ENCODE measurements around the gene SLC34A1.

Gene SLC34A1

DNA sequence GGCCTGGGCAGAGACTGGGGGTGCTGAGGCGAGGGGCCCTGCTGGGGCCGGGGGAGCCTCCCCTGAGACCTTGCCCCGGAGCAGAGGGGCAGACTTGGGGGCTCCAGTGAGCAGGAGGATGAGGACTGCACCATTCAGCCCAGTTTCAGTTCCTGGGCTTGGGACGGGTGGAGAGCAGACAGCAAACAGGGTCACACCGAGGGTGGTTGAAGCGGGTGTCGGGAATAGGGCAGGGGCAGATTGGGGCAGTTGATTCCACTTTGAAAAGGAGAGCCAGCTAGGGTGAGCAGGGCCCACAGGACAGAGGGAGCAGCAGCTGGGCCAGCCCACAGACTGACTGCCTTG is 46.7 kb downstream of the SLC34A1 start:
- no peak for DNase-seq

DNA sequence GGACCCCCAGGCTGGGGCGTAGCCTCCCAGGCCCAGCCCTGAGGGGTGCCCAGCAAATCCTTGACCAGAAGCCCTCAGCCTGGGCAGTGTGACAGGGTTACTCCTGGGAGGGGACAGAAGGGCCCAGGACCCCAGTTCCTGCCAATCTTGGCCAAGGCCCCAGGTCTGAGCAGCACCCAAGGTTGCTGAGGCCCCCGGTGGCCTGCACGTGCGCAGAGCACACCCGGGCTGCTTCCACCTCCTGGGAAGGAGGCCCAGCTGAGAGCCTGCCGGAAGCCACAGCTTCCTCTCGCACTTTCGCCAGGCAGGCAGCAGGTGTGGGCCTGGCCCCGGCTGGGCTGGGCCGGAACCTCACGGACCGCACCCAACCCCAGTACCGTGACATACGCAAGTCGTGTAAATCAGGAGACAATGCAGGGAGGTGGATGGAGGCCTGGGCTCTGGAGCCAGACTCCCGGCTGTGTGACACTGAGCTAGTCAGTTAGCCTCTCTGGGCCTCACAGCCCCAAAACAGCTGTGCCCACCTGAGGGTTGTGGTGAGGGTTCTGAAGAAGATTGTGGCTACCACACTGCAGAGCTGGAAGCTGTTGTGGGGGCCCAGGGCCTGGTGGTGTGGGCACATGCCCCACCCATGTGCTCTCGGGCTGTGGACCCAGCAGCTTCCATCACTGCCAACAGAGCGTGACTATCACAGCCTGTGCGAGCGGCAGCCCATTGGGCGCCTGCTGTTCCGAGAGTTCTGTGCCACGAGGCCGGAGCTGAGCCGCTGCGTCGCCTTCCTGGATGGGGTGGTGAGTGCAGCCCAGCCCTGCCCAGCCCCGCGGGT is 47.3 kb downstream of the SLC34A1 start:
- DNase-seq, result no peak

DNA sequence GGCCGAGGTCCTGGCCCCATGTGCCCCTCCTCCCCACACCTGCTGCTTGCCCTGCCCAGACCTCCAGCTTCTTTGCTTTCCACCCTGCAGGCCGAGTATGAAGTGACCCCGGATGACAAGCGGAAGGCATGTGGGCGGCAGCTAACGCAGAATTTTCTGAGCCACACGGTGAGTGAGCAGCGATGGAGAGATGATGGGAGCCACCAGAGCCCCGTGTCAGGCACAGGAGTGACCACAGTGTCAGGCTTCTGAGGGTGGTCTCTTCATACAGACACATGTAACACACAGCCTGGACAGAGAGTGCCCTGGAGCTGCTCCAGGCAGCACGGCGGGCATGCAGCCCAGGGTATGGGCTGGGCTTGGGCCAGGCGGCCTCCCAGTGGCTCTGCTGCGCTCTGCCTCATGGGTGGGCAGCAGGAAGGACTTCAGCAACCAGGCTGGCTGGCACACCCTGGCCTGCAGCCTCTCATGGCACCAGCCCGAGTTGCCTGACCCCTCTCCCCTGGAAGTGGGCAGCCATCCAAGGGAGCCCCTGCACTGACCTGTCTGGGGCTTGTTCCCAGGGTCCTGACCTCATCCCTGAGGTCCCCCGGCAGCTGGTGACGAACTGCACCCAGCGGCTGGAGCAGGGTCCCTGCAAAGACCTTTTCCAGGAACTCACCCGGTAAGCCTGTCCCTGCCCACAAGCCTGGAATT is 48.1 kb downstream of the SLC34A1 start:
- no peak for DNase-seq

DNA sequence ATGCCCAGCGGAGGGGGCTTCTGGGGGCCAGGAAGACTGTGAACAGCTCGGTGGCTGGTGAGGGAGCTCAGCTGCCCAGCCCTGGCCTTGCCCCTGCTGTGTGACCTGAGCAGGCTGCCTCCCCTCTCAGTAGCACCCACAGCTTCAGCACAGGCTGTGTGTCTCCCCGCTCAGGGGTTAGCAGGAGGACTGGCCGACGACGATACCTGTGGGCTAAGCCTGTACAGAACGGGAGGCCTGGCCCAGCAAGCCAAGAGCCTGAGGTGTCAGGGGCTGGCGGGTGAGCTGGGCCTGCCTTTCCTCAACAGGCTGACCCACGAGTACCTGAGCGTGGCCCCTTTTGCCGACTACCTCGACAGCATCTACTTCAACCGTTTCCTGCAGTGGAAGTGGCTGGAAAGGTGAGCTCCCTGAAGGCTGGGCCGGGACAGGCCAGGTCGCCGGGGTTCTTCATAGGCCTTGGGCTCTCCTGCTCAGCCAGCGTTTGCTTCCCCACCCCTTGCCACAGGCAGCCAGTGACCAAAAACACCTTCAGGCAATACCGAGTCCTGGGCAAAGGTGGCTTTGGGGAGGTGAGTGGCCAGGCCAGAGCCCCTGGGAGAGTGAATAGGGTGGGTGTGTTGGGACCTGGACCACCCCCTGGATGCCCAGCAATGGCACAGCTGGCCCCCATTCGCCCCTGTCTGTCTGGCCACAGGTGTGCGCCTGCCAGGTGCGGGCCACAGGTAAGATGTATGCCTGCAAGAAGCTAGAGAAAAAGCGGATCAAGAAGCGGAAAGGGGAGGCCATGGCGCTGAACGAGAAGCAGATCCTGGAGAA is 48.8 kb downstream of the SLC34A1 start:
- no peak for DNase-seq

DNA sequence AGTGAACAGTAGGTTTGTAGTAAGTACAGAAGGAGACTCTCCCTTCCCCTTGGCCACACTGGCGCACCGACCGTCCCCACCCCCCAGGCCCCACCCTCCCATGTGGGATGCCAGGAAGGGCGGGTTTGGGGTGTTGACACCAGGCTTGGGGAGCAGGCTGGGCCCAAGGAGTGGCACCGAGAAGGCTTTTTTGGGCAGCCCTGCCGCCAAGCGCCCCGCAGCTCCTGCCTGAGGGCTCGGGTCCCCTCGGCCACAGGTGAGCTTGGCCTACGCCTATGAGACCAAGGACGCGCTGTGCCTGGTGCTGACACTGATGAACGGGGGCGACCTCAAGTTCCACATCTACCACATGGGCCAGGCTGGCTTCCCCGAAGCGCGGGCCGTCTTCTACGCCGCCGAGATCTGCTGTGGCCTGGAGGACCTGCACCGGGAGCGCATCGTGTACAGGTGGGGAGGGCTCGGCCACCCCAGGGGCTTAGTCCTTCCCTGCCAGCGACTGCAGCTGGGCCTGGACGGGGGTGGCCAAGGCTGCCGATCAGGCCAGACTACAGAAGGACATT is 49.5 kb downstream of the SLC34A1 start:
- no peak for DNase-seq

DNA sequence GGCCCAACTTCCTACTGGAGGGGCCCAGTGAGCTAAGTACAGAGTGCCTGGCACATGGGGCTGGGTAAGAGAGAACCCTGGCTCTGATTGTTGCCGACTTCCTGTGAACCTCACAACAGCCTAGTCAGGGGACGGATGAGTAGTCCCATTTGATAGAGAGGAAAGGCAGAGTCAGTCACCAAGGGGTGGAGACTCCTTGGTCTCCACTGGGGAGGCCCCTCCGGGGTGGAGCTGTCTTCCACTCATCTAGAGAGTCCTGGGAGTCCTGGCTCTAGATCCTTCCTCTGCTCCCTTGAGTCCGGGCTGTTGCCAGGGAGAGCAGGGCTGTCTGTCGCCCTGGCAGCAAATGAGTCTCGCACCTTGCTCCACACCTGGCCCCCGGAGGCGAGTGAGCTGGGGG is 50.2 kb downstream of the SLC34A1 start:
- DNase-seq, result no peak

DNA sequence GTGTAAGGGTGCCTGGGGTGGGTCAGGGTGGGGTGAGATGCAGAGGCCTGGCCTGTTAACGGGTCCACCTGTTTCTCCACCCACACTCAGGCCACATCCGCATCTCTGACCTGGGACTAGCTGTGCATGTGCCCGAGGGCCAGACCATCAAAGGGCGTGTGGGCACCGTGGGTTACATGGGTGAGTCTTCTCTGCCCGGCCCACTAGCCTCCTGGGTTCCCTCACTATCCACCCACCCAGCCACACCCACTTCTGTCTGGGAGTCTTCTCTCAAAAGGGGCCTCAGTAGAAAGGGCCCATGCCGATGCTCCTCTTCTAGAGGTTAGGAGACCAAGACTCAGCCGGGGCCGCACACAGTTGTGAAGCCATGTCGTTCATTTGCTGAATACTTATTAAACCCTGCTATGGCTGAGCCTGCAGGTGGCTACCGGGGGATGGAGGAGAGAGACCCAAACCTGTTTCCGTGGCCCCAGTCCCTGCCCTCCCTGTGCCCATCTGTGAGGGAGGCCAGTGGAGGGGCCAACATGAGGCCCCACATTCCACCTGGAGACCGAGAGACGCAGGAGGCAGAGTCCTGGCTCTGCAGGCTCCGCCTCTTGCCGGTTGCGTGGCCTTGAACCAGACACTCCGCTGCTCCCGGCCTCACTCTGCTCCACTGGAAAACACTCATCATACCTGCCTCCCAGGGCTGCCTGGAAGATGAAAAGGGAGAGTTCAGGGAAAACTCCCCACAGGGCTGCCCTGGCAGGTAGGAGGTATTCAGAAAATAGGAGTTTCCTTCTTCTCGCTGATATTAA is 50.9 kb downstream of the SLC34A1 start:
- no peak for DNase-seq

DNA sequence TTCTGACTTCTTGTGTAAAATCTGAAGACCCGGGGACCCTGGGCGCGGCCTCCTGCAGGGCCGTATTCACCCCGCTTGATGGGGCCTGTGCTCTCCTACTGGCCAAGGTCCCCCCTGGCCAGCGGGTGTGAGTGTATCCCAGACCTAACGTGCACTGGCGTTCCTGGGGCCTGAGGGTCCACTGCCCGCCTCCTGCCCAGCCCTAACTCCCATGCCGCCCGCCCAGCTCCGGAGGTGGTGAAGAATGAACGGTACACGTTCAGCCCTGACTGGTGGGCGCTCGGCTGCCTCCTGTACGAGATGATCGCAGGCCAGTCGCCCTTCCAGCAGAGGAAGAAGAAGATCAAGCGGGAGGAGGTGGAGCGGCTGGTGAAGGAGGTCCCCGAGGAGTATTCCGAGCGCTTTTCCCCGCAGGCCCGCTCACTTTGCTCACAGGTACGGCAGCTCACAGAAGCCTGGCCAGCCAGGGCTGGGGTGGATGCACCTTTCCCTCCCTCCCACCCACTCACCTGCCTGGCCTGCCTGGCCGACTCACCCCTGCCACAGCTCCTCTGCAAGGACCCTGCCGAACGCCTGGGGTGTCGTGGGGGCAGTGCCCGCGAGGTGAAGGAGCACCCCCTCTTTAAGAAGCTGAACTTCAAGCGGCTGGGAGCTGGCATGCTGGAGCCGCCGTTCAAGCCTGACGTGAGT is 51.8 kb downstream of the SLC34A1 start:
- DNase-seq, result no peak

DNA sequence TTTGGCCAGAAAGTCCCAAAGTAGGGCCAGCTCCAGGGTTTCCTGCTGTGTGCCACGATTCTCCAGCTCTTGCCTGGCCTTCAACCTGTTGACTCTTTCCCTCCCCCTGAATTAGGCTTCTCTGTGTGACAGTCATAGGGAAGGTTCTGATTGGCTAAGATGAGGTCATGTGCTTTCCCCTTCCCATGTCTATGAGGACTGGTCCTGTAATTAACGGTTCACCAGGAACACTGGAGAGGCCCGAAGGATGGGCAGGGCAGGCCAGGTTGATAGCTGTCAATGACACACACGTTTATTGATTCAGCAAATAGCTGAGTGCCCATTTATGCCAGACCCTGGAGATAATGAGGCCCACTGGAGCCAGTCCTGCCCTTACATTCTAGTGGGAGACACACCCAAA is 53.4 kb downstream of the SLC34A1 start:
- no peak for DNase-seq

DNA sequence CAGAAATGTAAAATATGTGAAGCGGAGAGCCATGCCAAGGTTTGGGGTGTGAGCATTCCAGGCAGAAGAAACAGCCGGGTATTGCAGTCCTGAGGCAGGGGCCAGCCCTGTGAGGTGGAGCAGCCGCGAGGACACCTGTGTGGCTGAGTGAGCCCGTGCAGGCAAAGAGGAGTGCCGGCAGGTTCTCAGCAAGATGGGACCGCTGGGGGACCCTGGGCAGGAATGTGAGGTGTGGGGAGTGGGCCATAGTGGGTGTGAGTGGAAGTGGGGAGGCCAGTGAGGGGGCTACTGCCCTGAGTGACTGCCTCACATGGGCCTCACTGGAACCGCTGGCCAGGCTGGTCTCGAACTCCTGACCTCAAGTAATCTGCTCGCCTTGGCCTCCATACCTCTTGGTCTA is 54.2 kb downstream of the SLC34A1 start:
- DNase-seq, result no peak

DNA sequence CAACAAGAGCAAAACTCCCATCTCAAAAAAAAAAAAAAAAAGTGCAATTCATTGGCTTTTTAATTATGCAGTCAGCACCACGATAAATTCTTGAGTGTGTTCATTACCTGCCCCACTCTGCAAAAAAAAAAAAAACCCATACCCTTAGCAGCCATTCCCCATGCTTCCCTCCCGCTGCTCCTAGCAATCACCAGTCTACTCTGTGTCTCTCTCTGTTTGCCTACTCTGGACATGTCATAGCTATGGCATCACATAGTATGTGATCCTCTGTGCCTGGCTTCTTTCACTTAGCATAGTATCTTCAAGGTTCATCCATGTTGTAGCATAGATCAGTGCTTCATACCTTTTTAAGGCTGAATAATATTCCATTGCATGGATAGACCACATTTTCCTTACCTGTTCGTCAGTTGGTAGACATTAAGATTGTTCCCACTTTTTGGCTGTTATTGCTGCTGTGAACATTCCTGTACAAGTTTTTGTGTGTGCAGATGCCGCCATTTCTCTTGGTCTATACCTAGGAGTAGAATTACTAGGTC is 55.4 kb downstream of the SLC34A1 start:
- no peak for DNase-seq

DNA sequence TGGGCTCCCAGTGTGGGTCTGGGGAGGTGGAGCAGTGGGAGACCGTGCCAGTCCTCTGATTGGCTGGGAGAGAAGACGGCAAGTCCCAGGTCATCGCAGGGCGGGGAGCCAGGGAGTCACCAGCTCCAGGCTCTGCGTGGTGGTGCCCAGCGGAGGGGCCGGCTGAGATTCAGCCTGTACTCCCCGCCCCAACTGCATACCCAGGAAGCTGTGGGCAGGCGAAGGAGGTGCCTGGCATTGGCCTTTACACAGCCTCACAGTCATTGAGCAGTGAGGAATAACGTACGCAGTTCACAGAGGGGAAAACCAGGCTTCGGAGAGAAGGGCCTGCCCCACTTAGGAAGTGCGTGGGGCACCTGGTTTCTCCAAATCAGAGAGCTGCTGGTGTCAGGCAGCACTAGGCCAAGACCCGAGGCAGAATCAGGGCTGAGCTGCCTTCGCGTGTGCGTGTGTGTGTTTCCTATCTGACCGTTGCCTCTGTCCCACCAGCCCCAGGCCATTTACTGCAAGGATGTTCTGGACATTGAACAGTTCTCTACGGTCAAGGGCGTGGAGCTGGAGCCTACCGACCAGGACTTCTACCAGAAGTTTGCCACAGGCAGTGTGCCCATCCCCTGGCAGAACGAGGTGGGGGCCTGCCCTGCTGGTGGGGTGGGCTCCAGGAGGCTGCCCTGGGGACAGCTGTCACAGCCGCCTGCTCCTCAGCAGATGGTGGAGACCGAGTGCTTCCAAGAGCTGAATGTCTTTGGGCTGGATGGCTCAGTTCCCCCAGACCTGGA is 56.2 kb downstream of the SLC34A1 start:
- no peak for DNase-seq

DNA sequence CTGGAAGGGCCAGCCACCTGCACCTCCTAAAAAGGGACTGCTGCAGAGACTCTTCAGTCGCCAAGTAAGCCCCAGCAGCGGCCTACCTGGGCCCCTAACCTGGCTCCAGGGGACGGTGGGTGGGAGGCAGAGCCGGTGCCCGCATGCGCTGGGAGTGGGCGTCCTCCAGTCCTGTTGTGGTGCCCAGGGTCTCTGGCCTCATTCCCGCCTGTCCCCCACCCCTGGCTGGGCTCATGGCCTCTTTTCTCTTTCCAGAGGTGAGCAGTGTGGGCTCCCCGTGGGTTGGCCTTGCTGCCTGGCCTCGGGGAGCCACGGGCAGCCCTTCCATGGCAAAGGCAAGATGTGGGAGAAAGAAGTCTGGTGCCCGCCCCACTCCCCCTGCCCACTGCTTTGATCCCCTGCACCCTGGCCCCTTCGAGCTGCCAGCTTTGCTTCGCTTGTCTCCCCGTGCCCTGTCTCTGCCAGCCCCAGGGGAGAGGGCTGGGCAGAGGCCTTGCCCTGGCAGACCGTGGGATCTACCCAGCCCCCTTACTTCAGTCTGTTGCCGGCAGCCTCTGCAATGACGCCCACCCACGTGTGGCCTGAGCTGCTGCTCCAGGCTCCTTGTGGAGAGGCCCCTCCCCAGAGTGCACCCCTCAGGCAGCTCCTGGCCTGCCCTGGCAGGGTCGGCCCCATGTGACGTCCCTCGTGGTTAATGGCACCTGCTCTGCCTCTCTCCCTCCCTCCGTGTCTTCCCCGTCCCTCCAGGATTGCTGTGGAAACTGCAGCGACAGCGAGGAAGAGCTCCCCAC is 57.0 kb downstream of the SLC34A1 start:
- no peak for DNase-seq

DNA sequence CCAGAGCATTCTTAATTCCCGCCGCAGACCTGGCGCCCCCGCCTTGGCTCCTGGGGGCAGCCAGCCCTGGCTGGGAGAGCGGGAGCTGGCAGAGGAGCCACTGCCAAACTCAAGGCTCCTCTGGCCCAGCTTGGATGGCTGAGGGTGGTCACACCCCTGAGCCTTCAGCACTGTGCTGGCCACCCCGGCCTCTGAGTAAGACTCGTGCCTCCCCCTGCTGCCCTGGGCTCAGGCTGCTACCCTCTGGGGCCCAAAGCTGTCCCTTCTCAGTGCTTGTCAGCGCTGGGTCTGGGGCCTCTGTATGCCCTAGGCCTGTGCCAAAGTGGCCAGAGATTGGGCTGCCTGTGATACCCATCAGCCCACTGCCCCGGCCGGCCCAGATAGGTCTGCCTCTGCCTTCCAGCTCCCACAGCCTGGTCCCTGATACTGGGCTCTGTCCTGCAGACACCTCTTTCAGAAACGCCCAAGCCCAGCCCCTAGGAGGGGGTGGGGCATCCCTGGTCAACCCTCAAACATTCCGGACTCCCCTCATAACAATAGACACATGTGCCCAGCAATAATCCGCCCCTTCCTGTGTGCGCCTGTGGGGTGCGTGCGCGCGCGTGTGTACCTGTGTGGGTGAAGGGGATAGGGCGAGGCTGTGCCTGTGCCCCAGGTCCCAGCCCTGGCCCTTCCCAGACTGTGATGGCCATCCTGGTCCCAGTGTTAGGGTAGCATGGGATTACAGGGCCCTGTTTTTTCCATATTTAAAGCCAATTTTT is 58.0 kb downstream of the SLC34A1 start:
- DNase-seq, result no peak

DNA sequence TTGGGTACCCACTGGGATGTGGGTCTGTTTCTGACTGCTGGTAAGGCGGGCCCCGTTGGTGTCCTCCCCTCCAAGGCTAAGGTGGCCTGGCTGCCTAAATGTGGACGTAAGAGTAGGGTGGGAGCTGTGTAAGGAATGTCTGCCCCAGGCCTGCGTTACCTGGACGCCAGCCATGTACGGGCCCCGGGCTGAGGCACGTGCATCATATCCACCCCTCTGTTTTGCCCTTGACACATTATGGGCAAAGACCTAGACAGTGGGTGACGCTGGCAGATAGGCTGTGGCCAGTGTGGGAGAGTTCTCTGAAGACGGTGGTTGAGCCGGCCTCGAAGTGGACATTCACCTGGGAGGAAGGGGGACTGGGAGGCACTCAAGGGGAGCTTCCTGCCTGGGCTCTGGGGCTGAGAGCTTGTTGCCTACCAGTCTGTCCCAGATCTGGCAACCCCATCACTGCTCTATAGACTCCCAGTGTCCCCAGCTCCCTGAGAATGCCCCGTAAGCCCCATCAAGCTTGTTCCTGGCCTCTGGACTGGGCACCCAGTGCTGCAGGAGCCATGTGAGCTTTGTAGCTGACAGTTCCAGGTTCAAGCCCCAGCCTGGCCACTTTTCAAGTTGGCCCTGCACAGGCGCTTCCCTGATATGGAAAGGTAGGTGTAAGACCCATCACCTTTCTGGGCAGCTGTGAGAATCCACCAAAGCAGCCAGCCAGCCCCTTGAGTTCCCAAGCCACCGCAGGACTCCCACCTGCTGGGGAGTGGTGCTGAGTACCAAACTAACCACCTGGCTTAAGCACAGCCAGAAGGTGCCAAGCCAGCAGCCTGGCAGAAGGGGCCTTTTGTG is 59.1 kb downstream of the SLC34A1 start:
- DNase-seq, result no peak

DNA sequence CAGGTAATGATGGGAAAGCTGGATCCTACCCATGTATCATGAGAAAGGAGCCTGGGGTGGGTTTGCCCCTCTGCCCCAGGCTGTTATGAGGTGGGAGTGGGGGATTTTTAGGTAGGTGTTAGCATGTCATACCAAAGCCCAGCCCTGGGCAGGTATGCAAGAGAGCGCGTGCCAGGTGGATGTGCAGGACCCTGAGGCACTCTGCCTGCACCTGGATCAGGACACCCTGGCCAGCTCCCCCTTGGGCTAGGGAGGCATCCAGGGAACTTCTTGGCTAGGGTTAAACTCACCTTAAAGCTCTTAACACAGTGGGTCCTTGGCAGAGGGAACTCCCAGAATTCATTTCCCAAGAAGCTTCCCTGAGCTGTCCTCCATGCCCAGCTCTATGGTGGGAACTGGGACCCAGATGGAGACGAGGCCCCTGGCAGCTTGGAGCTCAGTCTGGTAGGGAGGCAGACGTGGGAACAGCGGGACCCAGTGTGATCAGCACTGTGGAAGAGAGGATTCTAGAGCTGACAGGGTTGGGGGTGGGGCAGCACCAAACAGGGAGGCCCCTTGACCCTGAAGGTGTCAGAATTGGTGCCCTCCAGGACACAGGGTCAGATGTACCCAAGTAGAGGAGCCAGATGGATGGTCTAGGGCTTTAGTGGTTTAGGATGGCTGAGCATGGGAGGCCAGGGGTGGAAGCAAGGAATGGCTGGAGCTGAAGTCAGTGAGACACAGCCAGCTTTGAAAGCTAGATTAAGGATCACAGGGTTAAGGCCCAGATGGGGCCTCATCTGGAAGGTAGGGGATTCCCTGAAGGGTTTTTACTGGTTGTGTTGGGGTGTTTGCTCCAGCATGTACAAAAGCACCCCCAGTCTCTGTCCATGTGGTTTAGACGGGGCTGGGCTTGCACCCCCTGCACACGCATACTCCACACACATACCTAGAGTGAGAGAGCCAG is 60.1 kb downstream of the SLC34A1 start:
- DNase-seq, result no peak

Data from right kidney (tissue), 1 donor.